ENCODE measurements around the gene INSR.

- TF ChIP-seq HMGXB4 (CRISPR knock-in tag; IDR thresholded peaks at IDR 0.05) (no peak), CTCF (IDR thresholded peaks at IDR 0.05) (no peak), SP1 (CRISPR knock-in tag; conservative IDR thresholded peaks at IDR 0.05) (no peak), CREB1 (CRISPR knock-in tag; IDR thresholded peaks at IDR 0.05) (no peak), ZNF138 (CRISPR knock-in tag; conservative IDR thresholded peaks at IDR 0.05) (no peak), ESRRA (CRISPR knock-in tag; IDR thresholded peaks at IDR 0.05; ENCODE audit: borderline replicate concordance) (no peak)
These were observed 187.2 kb downstream of the INSR start for GRCh38 chr19:7106711-7107657.

All from WTC11 (cell line).